ENCODE measurements around the gene PPP1R1B. TPM values are rescaled to one million over a fixed set of nuclear protein-coding genes. Genes with fewer than 3 reads are reported as not detected.

The PPP1R1B gene
- total RNA-seq, 1 donor from 2014 or later, result 0.15 TPM

- DNase-seq (ENCODE audit: low read depth), result no peak
Observed at GRCh38 chr17:39667262-39667944, 40.7 kb downstream of the PPP1R1B start.

GRCh38 chr17:39667945-39668924 lies 41.5 kb downstream of the PPP1R1B start, which contains the start of gene PNMT:
PNMT (plus strand) TSS chr17:39668453; CDS start chr17:39668476, 23 bp downstream.
- no peak for DNase-seq (ENCODE audit: low read depth)

GRCh38 chr17:39669897-39670735 lies 43.4 kb downstream of the PPP1R1B start:
- DNase-seq (ENCODE audit: low read depth), result no peak

- DNase-seq (ENCODE audit: low read depth), result no peak
Observed at GRCh38 chr17:39670746-39671145, 44.0 kb downstream of the PPP1R1B start.

GRCh38 chr17:39671651-39672521 lies 45.1 kb downstream of the PPP1R1B start:
- DNase-seq (ENCODE audit: low read depth), result no peak

GRCh38 chr17:39672522-39673334 lies 46.0 kb downstream of the PPP1R1B start:
- no peak for DNase-seq (ENCODE audit: low read depth)

GRCh38 chr17:39673335-39674081 lies 46.8 kb downstream of the PPP1R1B start:
- no peak for DNase-seq (ENCODE audit: low read depth)

- no peak for DNase-seq (ENCODE audit: low read depth)
Observed at GRCh38 chr17:39674179-39674578, 47.4 kb downstream of the PPP1R1B start.

- peak; percentile 56 for DNase-seq (ENCODE audit: low read depth)
Observed at GRCh38 chr17:39674702-39675389, 48.1 kb downstream of the PPP1R1B start.

- no peak for DNase-seq (ENCODE audit: low read depth)
Observed at GRCh38 chr17:39675390-39676082, 48.8 kb downstream of the PPP1R1B start.

GRCh38 chr17:39676198-39676819 lies 49.6 kb downstream of the PPP1R1B start:
- DNase-seq (ENCODE audit: low read depth), result peak; percentile 66

- no peak for DNase-seq (ENCODE audit: low read depth)
Observed at GRCh38 chr17:39677072-39677471, 50.3 kb downstream of the PPP1R1B start.

- DNase-seq (ENCODE audit: low read depth), result peak; percentile 59
Observed at GRCh38 chr17:39677542-39678339, 51.0 kb downstream of the PPP1R1B start.

- no peak for DNase-seq (ENCODE audit: low read depth)
Observed at GRCh38 chr17:39678340-39679116, 51.8 kb downstream of the PPP1R1B start.

- DNase-seq (ENCODE audit: low read depth), result no peak
Observed at GRCh38 chr17:39679521-39680192, 52.9 kb downstream of the PPP1R1B start.

All from renal cortical epithelial cell (primary cell).